GM19455 (cell line): ENCODE data around the gene PID1.

Experiments used
- ATAC-seq: cut with Tn5 transposase; IDR thresholded peaks from one replicate; pipeline ENCODE4 v1.9.1; 2021; ENCODE audit not compliant: unreplicated experiment

The PID1 gene

GRCh38 chr2:229127471-229127870 lies 143.6 kb downstream of the PID1 start:
- ATAC-seq: no peak

GRCh38 chr2:229126066-229126465 lies 145.0 kb downstream of the PID1 start:
- no peak for ATAC-seq

- ATAC-seq: no peak
Observed at GRCh38 chr2:229124136-229124535, 147.0 kb downstream of the PID1 start.

GRCh38 chr2:229118927-229119326 lies 152.2 kb downstream of the PID1 start:
- no peak for ATAC-seq

GRCh38 chr2:229118336-229118735 lies 152.8 kb downstream of the PID1 start:
- no peak for ATAC-seq

GRCh38 chr2:229111744-229112143 lies 159.3 kb downstream of the PID1 start:
- ATAC-seq: no peak

- ATAC-seq: no peak
Observed at GRCh38 chr2:229109195-229109594, 161.9 kb downstream of the PID1 start.

- ATAC-seq: no peak
Observed at GRCh38 chr2:229107601-229108000, 163.5 kb downstream of the PID1 start.

- no peak for ATAC-seq
Observed at GRCh38 chr2:229104974-229105387, 166.1 kb downstream of the PID1 start.

GRCh38 chr2:229104025-229104424 lies 167.1 kb downstream of the PID1 start:
- no peak for ATAC-seq

GRCh38 chr2:229101314-229101713 lies 169.8 kb downstream of the PID1 start:
- no peak for ATAC-seq

GRCh38 chr2:229099231-229099630 lies 171.9 kb downstream of the PID1 start:
- no peak for ATAC-seq

- ATAC-seq: no peak
Observed at GRCh38 chr2:229098801-229099200, 172.3 kb downstream of the PID1 start.

- ATAC-seq: no peak
Observed at GRCh38 chr2:229096409-229097066, 174.5 kb downstream of the PID1 start.

- no peak for ATAC-seq
Observed at GRCh38 chr2:229095472-229095871, 175.6 kb downstream of the PID1 start.

GRCh38 chr2:229090225-229090624 lies 180.9 kb downstream of the PID1 start:
- ATAC-seq: no peak

GRCh38 chr2:229089776-229090175 lies 181.3 kb downstream of the PID1 start:
- ATAC-seq: no peak

GRCh38 chr2:229088966-229089700 lies 182.0 kb downstream of the PID1 start:
- no peak for ATAC-seq

GRCh38 chr2:229088517-229088913 lies 182.6 kb downstream of the PID1 start:
- no peak for ATAC-seq

- no peak for ATAC-seq
Observed at GRCh38 chr2:229087843-229088516, 183.1 kb downstream of the PID1 start.

GRCh38 chr2:229087267-229087666 lies 183.8 kb downstream of the PID1 start:
- no peak for ATAC-seq

GRCh38 chr2:229085439-229085838 lies 185.6 kb downstream of the PID1 start:
- ATAC-seq: no peak
